HG03460 (cell line): Measurements from ENCODE around the gene CCL17.

ENCODE experiments used
- ATAC-seq: cut with Tn5 transposase; IDR thresholded peaks from one replicate; pipeline ENCODE4 v1.9.1; 2021; ENCODE audit not compliant: unreplicated experiment

Gene CCL17

GRCh38 chr16:57377080-57377841 is 27.3 kb upstream of the CCL17 start:
- peak; percentile 70 for ATAC-seq

GRCh38 chr16:57379579-57379978 is 25.0 kb upstream of the CCL17 start:
- ATAC-seq: no peak

GRCh38 chr16:57380671-57381462 is 23.7 kb upstream of the CCL17 start:
- ATAC-seq: no peak

GRCh38 chr16:57381791-57382534 is 22.6 kb upstream of the CCL17 start:
- ATAC-seq: no peak

- no peak for ATAC-seq
Observed at GRCh38 chr16:57382535-57383275, 21.9 kb upstream of the CCL17 start.

- no peak for ATAC-seq
Observed at GRCh38 chr16:57383276-57384247, 21.0 kb upstream of the CCL17 start.

GRCh38 chr16:57384248-57385070 is 20.1 kb upstream of the CCL17 start:
- no peak for ATAC-seq

- ATAC-seq: no peak
Observed at GRCh38 chr16:57385083-57385482, 19.5 kb upstream of the CCL17 start.

- ATAC-seq: no peak
Observed at GRCh38 chr16:57386381-57386951, 18.1 kb upstream of the CCL17 start.

GRCh38 chr16:57387598-57388354 is 16.8 kb upstream of the CCL17 start:
- no peak for ATAC-seq

GRCh38 chr16:57388359-57389086 is 16.0 kb upstream of the CCL17 start:
- ATAC-seq: no peak

- ATAC-seq: no peak
Observed at GRCh38 chr16:57389087-57389468, 15.5 kb upstream of the CCL17 start.

GRCh38 chr16:57390636-57391295 is 13.8 kb upstream of the CCL17 start:
- no peak for ATAC-seq

GRCh38 chr16:57391300-57391699 is 13.3 kb upstream of the CCL17 start:
- no peak for ATAC-seq

- ATAC-seq: no peak
Observed at GRCh38 chr16:57391708-57392107, 12.9 kb upstream of the CCL17 start.

- ATAC-seq: no peak
Observed at GRCh38 chr16:57392694-57393093, 11.9 kb upstream of the CCL17 start.

- no peak for ATAC-seq
Observed at GRCh38 chr16:57394444-57394843, 10.1 kb upstream of the CCL17 start.
